ENCODE data around the gene MYH10.

DNA sequence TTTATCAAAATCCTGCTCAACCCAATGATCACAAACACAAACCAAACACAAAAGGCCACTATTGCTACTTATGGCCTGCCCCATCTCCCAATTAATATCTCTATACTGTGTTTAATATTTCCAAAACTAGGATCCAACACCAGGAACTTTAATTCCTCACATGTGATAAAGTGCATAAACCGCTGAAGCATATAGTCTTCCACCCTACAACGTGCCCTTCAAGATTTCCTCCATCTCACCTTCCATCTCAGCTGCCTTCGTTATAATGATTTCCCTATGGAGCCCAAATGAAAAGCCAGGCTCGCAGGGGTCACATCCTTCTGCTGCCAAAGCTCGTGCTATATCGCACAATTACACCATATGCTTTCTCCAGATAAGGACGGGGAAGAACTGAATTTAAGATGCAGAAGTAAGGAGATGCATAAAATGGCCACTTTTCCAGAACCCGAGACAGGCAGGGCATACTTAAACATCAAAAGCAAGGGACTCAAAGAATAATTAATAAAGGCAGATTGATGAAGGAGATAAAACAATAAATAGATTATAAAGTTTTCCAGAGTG, 1.8 kb downstream of the MYH10 start:
- TF ChIP-seq POLR2AphosphoS5 (IDR thresholded peaks at IDR 0.05; ENCODE audit: borderline replicate concordance, low read depth, low read length), result no peak
- no peak for TF ChIP-seq EZH2 (IDR thresholded peaks at IDR 0.05)
- TF ChIP-seq FOXP2 (optimal IDR thresholded peaks at IDR 0.05; ENCODE audit: control extremely low read depth, extremely low read length, insufficient read depth), result no peak
